Measurements from ENCODE around the gene PARD6B.

- TF ChIP-seq CTCF (IDR thresholded peaks at IDR 0.05; ENCODE audit: extremely low read depth in 1 of 2, insufficient read depth in 1 of 2, low read depth in 1 of 2, low read length in 2 of 2) (no peak), MAX (IDR thresholded peaks at IDR 0.05; ENCODE audit: insufficient read depth, insufficient read length) (no peak), POLR2A (IDR thresholded peaks at IDR 0.05; ENCODE audit: low read depth, low read length) (no peak)
Observed at GRCh38 chr20:50726955-50727791, 4.2 kb upstream of the PARD6B start.

Measured in endothelial cell of umbilical vein (primary cell).